Stomach (tissue), 4 donors: ENCODE results near the gene SIRT7.

ENCODE experiments used
- CTCF ChIP-seq, 7 experiments: fragments of 450-650 bp in 4 of 7; fragments of 200-600 bp in 3 of 7; sonication (generic) in 3 of 7; IDR thresholded peaks; one replicate each; pipeline ENCODE4 v1.5.1; 2016 to 2019; ENCODE audit warnings: antibody characterized with exemption in 7 of 7, control low read depth in 2 of 7, mild to moderate bottlenecking in 1 of 7
- EP300 ChIP-seq: sonication (generic); formaldehyde crosslinking; IDR thresholded peaks from one replicate; pipeline ENCODE4 v1.6.1; 2017; ENCODE audit warnings: antibody characterized with exemption
- POLR2A ChIP-seq, 4 donors: fragments of 450-650 bp; IDR thresholded peaks; one replicate each; pipeline ENCODE4 v1.6.1; 2016; ENCODE audit warnings: antibody characterized with exemption in 4 of 4, control low read depth in 2 of 4, mild to moderate bottlenecking in 1 of 4, moderate library complexity in 1 of 4
- POLR2AphosphoS5 ChIP-seq, 3 donors: sonication (generic); formaldehyde crosslinking; IDR thresholded peaks; one replicate each; pipeline ENCODE4 v1.6.1; 2016; ENCODE audit warnings: antibody characterized with exemption in 3 of 3

GRCh38 chr17:81901167-81902022 lies 16.6 kb downstream of the SIRT7 start:
- TF ChIP-seq CTCF (IDR thresholded peaks at IDR 0.05) (no peak), POLR2AphosphoS5 (IDR thresholded peaks at IDR 0.05) (no peak), POLR2A (IDR thresholded peaks at IDR 0.05) (no peak), EP300 (no peak)
